ENCODE results near the gene NR3C1. TPM values are rescaled to one million over a fixed set of nuclear protein-coding genes. Genes with fewer than 3 reads are reported as not detected.

The NR3C1 gene
- total and polyA plus RNA-seq, 2 experiments from 2014 or later, result 41.0 to 60.5 TPM

DNA sequence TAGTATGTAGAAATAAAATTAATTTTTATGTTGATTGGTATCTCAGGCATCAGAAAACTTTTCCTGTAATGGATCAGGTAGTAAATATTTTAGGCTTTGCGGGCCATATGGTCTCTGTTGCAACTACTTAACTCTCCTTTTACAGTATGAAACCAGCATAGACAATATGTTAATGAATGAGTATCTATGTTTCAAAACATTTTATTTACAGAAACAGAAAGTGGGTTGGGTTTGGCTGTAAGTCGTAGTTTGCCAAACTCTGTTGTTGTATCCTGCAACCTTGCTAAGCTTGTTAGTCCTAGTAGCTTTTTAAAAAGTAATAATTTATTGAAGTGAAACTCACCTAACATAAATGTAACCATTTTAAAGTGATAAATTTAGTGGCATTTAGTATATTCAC is 132.1 kb downstream of the NR3C1 start:
- no peak for TF ChIP-seq EZH2 (IDR thresholded peaks at IDR 0.05; ENCODE audit: borderline replicate concordance)
- TF ChIP-seq CTCF (IDR thresholded peaks at IDR 0.05; ENCODE audit: poor library complexity), result no peak
- TF ChIP-seq EZH2phosphoT487 (IDR thresholded peaks at IDR 0.05; ENCODE audit: low read depth, severe bottlenecking, unreplicated experiment), result no peak
- Histone ChIP-seq H3K9me2 (replicated peaks; ENCODE audit: insufficient read depth) (no peaks in the 10 kb centered on the region), H3K79me2 (no peaks in the 10 kb centered on the region), H2AFZ (no peak overlapping the region), H3K27me3 (no peaks in the 10 kb centered on the region), H3K4me3 (no peak overlapping the region), H3K9me3 (ENCODE audit: low read depth) (no peaks in the 10 kb centered on the region), H3K27ac (no peak overlapping the region), H4K20me1 (ENCODE audit: insufficient read depth, poor library complexity, severe bottlenecking) (no peaks in the 10 kb centered on the region), H3K36me3 (replicated peaks; ENCODE audit: insufficient read depth, low read depth) (no peaks in the 10 kb centered on the region), H3K4me2 (no peak overlapping the region), H3K4me1 (ENCODE audit: insufficient read depth) (no peaks in the 10 kb centered on the region)
- WGBS (ENCODE audit: low lambda C conversion rate, missing lambda C conversion rate), result 89% methylated on average over 2 of the region's 2 CpGs
- DNase-seq (ENCODE audit: low spot score), result no peak

DNA sequence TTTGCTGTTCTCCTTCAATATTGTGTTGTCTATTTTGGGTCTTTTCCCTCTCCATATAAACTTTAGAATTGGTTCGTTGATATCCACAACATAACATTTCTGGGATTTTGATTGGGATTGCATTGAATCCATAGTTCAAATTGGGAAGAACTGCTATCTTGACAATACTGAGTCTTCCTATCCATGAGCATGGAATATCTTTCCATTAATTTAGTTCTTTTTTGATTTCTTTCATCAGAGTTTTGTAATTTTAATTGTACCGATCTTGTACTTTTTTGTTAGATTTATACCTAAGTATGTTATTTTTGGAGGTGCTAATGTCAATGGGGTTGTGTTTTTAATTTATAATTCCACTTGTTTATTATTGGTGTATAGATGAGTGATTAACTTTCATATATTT is 135.1 kb downstream of the NR3C1 start:
- H3K9me2 ChIP-seq (replicated peaks; ENCODE audit: insufficient read depth), result no peaks in the 10 kb centered on the region
- no peaks in the 10 kb centered on the region for H3K79me2 ChIP-seq
- H4K20me1 ChIP-seq (ENCODE audit: insufficient read depth, poor library complexity, severe bottlenecking), result no peaks in the 10 kb centered on the region
- H3K4me2 ChIP-seq, result no peak overlapping the region
- no peaks in the 10 kb centered on the region for H3K4me1 ChIP-seq (ENCODE audit: insufficient read depth)
- no peak overlapping the region for H3K27ac ChIP-seq
- WGBS (ENCODE audit: low lambda C conversion rate, missing lambda C conversion rate), result 95% methylated on average over 2 of the region's 2 CpGs
- H3K27me3 ChIP-seq, result no peaks in the 10 kb centered on the region
- no peak overlapping the region for H3K4me3 ChIP-seq
- H3K9me3 ChIP-seq (ENCODE audit: low read depth), result no peaks in the 10 kb centered on the region
- no peak for DNase-seq (ENCODE audit: low spot score)
- H2AFZ ChIP-seq, result no peak overlapping the region
- TF ChIP-seq CTCF (IDR thresholded peaks at IDR 0.05; ENCODE audit: poor library complexity) (no peak), EZH2 (IDR thresholded peaks at IDR 0.05; ENCODE audit: borderline replicate concordance) (no peak), EZH2phosphoT487 (IDR thresholded peaks at IDR 0.05; ENCODE audit: low read depth, severe bottlenecking, unreplicated experiment) (no peak)
- no peaks in the 10 kb centered on the region for H3K36me3 ChIP-seq (replicated peaks; ENCODE audit: insufficient read depth, low read depth)

GRCh38 chr5:143267186-143267585 is 136.3 kb downstream of the NR3C1 start:
- Histone ChIP-seq H2AFZ (no peak overlapping the region), H3K9me3 (ENCODE audit: low read depth) (no peaks in the 10 kb centered on the region), H3K4me1 (ENCODE audit: insufficient read depth) (no peaks in the 10 kb centered on the region), H3K27me3 (no peaks in the 10 kb centered on the region), H3K79me2 (no peaks in the 10 kb centered on the region), H3K27ac (no peak overlapping the region), H3K9me2 (replicated peaks; ENCODE audit: insufficient read depth) (no peaks in the 10 kb centered on the region), H3K36me3 (replicated peaks; ENCODE audit: insufficient read depth, low read depth) (no peaks in the 10 kb centered on the region), H4K20me1 (ENCODE audit: insufficient read depth, poor library complexity, severe bottlenecking) (no peaks in the 10 kb centered on the region), H3K4me3 (no peak overlapping the region), H3K4me2 (no peak overlapping the region)
- no peak for TF ChIP-seq EZH2phosphoT487 (IDR thresholded peaks at IDR 0.05; ENCODE audit: low read depth, severe bottlenecking, unreplicated experiment)
- no peak for TF ChIP-seq EZH2 (IDR thresholded peaks at IDR 0.05; ENCODE audit: borderline replicate concordance)
- TF ChIP-seq CTCF (IDR thresholded peaks at IDR 0.05; ENCODE audit: poor library complexity), result no peak
- DNase-seq (ENCODE audit: low spot score), result no peak
- WGBS (ENCODE audit: low lambda C conversion rate, missing lambda C conversion rate), result 98% methylated on average over 2 of the region's 2 CpGs

- H3K4me2 ChIP-seq, result no peak overlapping the region
- H3K9me2 ChIP-seq (replicated peaks; ENCODE audit: insufficient read depth), result no peaks in the 10 kb centered on the region
- TF ChIP-seq EZH2phosphoT487 (IDR thresholded peaks at IDR 0.05; ENCODE audit: low read depth, severe bottlenecking, unreplicated experiment) (no peak), EZH2 (IDR thresholded peaks at IDR 0.05; ENCODE audit: borderline replicate concordance) (no peak), CTCF (IDR thresholded peaks at IDR 0.05; ENCODE audit: poor library complexity) (no peak)
- H3K9me3 ChIP-seq (ENCODE audit: low read depth), result no peaks in the 10 kb centered on the region
- H3K4me1 ChIP-seq (ENCODE audit: insufficient read depth), result no peaks in the 10 kb centered on the region
- H3K27me3 ChIP-seq, result no peaks in the 10 kb centered on the region
- whole genome bisulfite sequencing (ENCODE audit: low lambda C conversion rate, missing lambda C conversion rate), result 95% methylated on average over 2 of the region's 2 CpGs
- H3K79me2 ChIP-seq, result no peaks in the 10 kb centered on the region
- H4K20me1 ChIP-seq (ENCODE audit: insufficient read depth, poor library complexity, severe bottlenecking), result no peaks in the 10 kb centered on the region
- H3K36me3 ChIP-seq (replicated peaks; ENCODE audit: insufficient read depth, low read depth), result no peaks in the 10 kb centered on the region
- no peak for DNase-seq (ENCODE audit: low spot score)
- H3K4me3 ChIP-seq, result no peak overlapping the region
- H2AFZ ChIP-seq, result no peak overlapping the region
- no peak overlapping the region for H3K27ac ChIP-seq
Measured at GRCh38 chr5:143265995-143266394, 137.5 kb downstream of the NR3C1 start.
